ENCODE results near the gene NEDD9.

NEDD9 gene

GRCh38 chr6:11273406-11274065 lies 41.1 kb upstream of the NEDD9 start:
- no peak overlapping the region for H2AFZ ChIP-seq (ENCODE audit: low read length)
- no peak overlapping the region for H3K9ac ChIP-seq (ENCODE audit: low read length)
- TF ChIP-seq EZH2 (IDR thresholded peaks at IDR 0.05; ENCODE audit: borderline replicate concordance, low read length) (no peak), CTCF (IDR thresholded peaks at IDR 0.05; ENCODE audit: low read length) (no peak)
- peaks cover 4% of the 10 kb centered on the region; the same call in 1 of the 2 replicates for H3K36me3 ChIP-seq (ENCODE audit: insufficient read depth, low read length)
- no peaks in the 10 kb centered on the region for H3K9me2 ChIP-seq (ENCODE audit: low read depth, low read length)
- no peaks in the 10 kb centered on the region for H4K20me1 ChIP-seq (ENCODE audit: insufficient read depth, low read length)
- H3K27me3 ChIP-seq (ENCODE audit: insufficient read depth, low read length): no peaks in the 10 kb centered on the region
- no peaks in the 10 kb centered on the region for H3F3A ChIP-seq (ENCODE audit: insufficient read depth, low read length)
- H3K4me2 ChIP-seq (ENCODE audit: low read length): no peak overlapping the region
- no peaks in the 10 kb centered on the region for H3K79me2 ChIP-seq (ENCODE audit: insufficient read depth, low read length)
- H3K9me3 ChIP-seq (ENCODE audit: low read length): no peaks in the 10 kb centered on the region
- H3K4me1 ChIP-seq (ENCODE audit: insufficient read depth, low read length, severe bottlenecking): peaks cover 8% of the 10 kb centered on the region
- H3K27ac ChIP-seq (ENCODE audit: low read depth, low read length, poor library complexity, severe bottlenecking): no peak overlapping the region
- H3K4me3 ChIP-seq (ENCODE audit: low read depth, low read length, poor library complexity, severe bottlenecking): no peak overlapping the region

- Histone ChIP-seq H4K20me1 (ENCODE audit: insufficient read depth, low read length) (no peaks in the 10 kb centered on the region), H3K4me2 (ENCODE audit: low read length) (no peak overlapping the region), H3K9me3 (ENCODE audit: low read length) (no peaks in the 10 kb centered on the region), H2AFZ (ENCODE audit: low read length) (no peak overlapping the region), H3K27ac (ENCODE audit: low read depth, low read length, poor library complexity, severe bottlenecking) (no peak overlapping the region), H3K27me3 (ENCODE audit: insufficient read depth, low read length) (no peaks in the 10 kb centered on the region), H3K36me3 (ENCODE audit: insufficient read depth, low read length) (peaks cover 4% of the 10 kb centered on the region; the same call in 1 of the 2 replicates), H3K79me2 (ENCODE audit: insufficient read depth, low read length) (no peaks in the 10 kb centered on the region), H3K4me1 (ENCODE audit: insufficient read depth, low read length, severe bottlenecking) (peaks cover 8% of the 10 kb centered on the region), H3F3A (ENCODE audit: insufficient read depth, low read length) (no peaks in the 10 kb centered on the region), H3K9me2 (ENCODE audit: low read depth, low read length) (no peaks in the 10 kb centered on the region), H3K4me3 (ENCODE audit: low read depth, low read length, poor library complexity, severe bottlenecking) (no peak overlapping the region), H3K9ac (ENCODE audit: low read length) (no peak overlapping the region)
- no peak for TF ChIP-seq EZH2 (IDR thresholded peaks at IDR 0.05; ENCODE audit: borderline replicate concordance, low read length)
- no peak for TF ChIP-seq CTCF (IDR thresholded peaks at IDR 0.05; ENCODE audit: low read length)
These were observed 40.2 kb upstream of the NEDD9 start for GRCh38 chr6:11272491-11273192.

- Histone ChIP-seq H2AFZ (ENCODE audit: low read length) (no peak overlapping the region), H3K9me3 (ENCODE audit: low read length) (no peaks in the 10 kb centered on the region), H3K79me2 (ENCODE audit: insufficient read depth, low read length) (no peaks in the 10 kb centered on the region), H3F3A (ENCODE audit: insufficient read depth, low read length) (no peaks in the 10 kb centered on the region), H3K4me2 (ENCODE audit: low read length) (no peak overlapping the region), H3K4me3 (ENCODE audit: low read depth, low read length, poor library complexity, severe bottlenecking) (no peak overlapping the region), H3K27me3 (ENCODE audit: insufficient read depth, low read length) (no peaks in the 10 kb centered on the region), H3K4me1 (ENCODE audit: insufficient read depth, low read length, severe bottlenecking) (peaks cover 8% of the 10 kb centered on the region), H4K20me1 (ENCODE audit: insufficient read depth, low read length) (no peaks in the 10 kb centered on the region), H3K36me3 (ENCODE audit: insufficient read depth, low read length) (peaks cover 4% of the 10 kb centered on the region; the same call in 1 of the 2 replicates), H3K9me2 (ENCODE audit: low read depth, low read length) (no peaks in the 10 kb centered on the region), H3K27ac (ENCODE audit: low read depth, low read length, poor library complexity, severe bottlenecking) (no peak overlapping the region), H3K9ac (ENCODE audit: low read length) (no peak overlapping the region)
- TF ChIP-seq EZH2 (IDR thresholded peaks at IDR 0.05; ENCODE audit: borderline replicate concordance, low read length) (no peak), CTCF (IDR thresholded peaks at IDR 0.05; ENCODE audit: low read length) (no peak)
These were observed 39.0 kb upstream of the NEDD9 start for GRCh38 chr6:11271228-11272020.

Measured in OCI-LY1 (cell line).